MCF 10A (cell line): ENCODE data around the gene UVSSA. TPM values are rescaled to one million over a fixed set of nuclear protein-coding genes. Genes with fewer than 3 reads are reported as not detected.

Experiments used
- BruUV-seq: library from RNA; stranded (reverse); fragments of 400-500 nt; replicated peaks from 2 replicates; lab custom pipeline; 2021; lab: Mats Ljungman, UMichigan
- CTCF ChIA-PET: fragments of 300-600 bp; sonication (Branson Sonifier 250); formaldehyde crosslinking; extraction: SDS; loops from one replicate; lab custom pipeline; 2021; ENCODE audit warnings: antibody characterized with exemption, inconsistent platforms; lab: Yijun Ruan, JAX
- POLR2A ChIA-PET: fragments of 300-600, 350-650 bp; sonication (Branson Sonifier 250); formaldehyde crosslinking; extraction: SDS; loops from one replicate; lab custom pipeline; 2020; ENCODE audit warnings: antibody characterized with exemption, inconsistent platforms; lab: Yijun Ruan, JAX
- DNase-seq: peaks from one replicate; pipeline ENCODE4 v3.0.0-alpha.2; 2018; ENCODE audit not compliant: unreplicated experiment
- H3K27ac Mint-ChIP-seq: one replicate; pipeline ENCODE4 v1.8.0; 2022; ENCODE audit warnings: mild to moderate bottlenecking, low read depth, mixed read lengths; ENCODE audit not compliant: unreplicated experiment
- H3K27me3 Mint-ChIP-seq: one replicate; pipeline ENCODE4 v1.8.0; 2022; ENCODE audit warnings: mixed read lengths; ENCODE audit not compliant: insufficient read depth, unreplicated experiment
- H3K36me3 Mint-ChIP-seq: one replicate; pipeline ENCODE4 v1.8.0; 2022; ENCODE audit warnings: mild to moderate bottlenecking, moderate library complexity, mixed read lengths; ENCODE audit not compliant: insufficient read depth, unreplicated experiment
- H3K4me1 Mint-ChIP-seq: one replicate; pipeline ENCODE4 v1.8.0; 2022; ENCODE audit warnings: mixed read lengths; ENCODE audit not compliant: insufficient read depth, unreplicated experiment
- H3K4me3 Mint-ChIP-seq: one replicate; pipeline ENCODE4 v1.8.0; 2022; ENCODE audit warnings: mild to moderate bottlenecking, moderate library complexity, mixed read lengths; ENCODE audit not compliant: unreplicated experiment
- H3K9me3 Mint-ChIP-seq: one replicate; pipeline ENCODE4 v1.8.0; 2022; ENCODE audit warnings: mixed read lengths; ENCODE audit not compliant: unreplicated experiment
- intact Hi-C: fragments of 100-400 bp; cut with micrococcal nuclease; formaldehyde crosslinking; loops from 2 replicates; pipeline ENCODE4 v1.14.1; 2022
- total RNA-seq: library from RNA; stranded (reverse); gene quantifications from 2 replicates; pipeline ENCODE4 v1.2.3, GENCODE V29; 2022
- TF ChIP-seq, protein P1 (sequence below): fragments of 200-600 bp; IDR thresholded peaks from one replicate; pipeline ENCODE4 v1.8.0; 2022; ENCODE audit warnings: antibody characterized with exemption, mild to moderate bottlenecking; ENCODE audit not compliant: unreplicated experiment

UVSSA gene
- total RNA-seq, 1 experiment from 2014 or later: 43.6 TPM

DNA sequence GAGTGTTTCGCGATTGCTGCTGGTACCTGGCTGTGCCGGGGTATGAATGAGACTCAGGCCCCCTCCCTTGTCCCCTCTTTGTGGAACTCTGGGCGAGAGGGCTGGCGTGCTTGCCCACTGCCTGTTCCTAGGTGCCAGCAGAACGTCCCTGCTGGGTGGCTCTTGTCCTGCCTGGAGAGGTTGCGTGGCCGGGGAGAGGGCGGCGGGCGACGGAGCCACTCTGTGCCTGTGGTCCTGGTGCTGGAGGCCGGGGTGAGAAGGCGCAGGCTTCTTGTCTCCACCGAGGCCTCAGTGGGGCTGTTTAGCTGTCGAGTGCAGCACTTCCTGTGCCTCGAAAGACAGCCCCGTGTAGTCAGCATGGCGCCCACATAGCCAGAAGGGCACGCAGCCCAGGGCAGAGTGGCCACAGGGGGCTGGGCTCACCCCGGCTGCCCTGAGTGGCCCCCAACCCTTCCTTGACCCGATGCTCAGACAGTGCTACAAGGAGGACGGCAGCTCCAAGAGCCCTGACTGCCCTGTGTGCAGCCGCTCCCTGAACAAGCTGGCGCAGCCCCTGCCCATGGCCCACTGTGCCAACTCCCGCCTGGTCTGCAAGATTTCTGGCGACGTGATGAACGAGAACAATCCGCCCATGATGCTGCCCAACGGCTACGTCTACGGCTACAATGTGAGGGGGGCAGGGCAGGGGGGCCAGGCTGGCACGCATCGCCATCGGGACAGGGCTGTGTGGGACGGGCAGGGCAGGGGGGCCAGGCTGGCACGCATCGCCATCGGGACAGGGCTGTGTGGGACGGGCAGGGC lies 8.9 kb upstream of the UVSSA start:
- Mint-ChIP-seq H3K27me3 (no peaks in the 10 kb centered on the region), H3K4me1 (peaks cover 5% of the 10 kb centered on the region), H3K27ac (no peak overlapping the region), H3K36me3 (peaks cover 77% of the 10 kb centered on the region), H3K4me3 (no peak overlapping the region), H3K9me3 (peaks cover 8% of the 10 kb centered on the region)
- TF ChIP-seq, protein P1, sequence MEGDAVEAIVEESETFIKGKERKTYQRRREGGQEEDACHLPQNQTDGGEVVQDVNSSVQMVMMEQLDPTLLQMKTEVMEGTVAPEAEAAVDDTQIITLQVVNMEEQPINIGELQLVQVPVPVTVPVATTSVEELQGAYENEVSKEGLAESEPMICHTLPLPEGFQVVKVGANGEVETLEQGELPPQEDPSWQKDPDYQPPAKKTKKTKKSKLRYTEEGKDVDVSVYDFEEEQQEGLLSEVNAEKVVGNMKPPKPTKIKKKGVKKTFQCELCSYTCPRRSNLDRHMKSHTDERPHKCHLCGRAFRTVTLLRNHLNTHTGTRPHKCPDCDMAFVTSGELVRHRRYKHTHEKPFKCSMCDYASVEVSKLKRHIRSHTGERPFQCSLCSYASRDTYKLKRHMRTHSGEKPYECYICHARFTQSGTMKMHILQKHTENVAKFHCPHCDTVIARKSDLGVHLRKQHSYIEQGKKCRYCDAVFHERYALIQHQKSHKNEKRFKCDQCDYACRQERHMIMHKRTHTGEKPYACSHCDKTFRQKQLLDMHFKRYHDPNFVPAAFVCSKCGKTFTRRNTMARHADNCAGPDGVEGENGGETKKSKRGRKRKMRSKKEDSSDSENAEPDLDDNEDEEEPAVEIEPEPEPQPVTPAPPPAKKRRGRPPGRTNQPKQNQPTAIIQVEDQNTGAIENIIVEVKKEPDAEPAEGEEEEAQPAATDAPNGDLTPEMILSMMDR: no peak
- ChIA-PET CTCF (no interaction called here), POLR2A (no interaction called here)
- intact Hi-C loops: no loop called here
- BruUV-seq: no TSS peak
- DNase-seq: no peak

DNA sequence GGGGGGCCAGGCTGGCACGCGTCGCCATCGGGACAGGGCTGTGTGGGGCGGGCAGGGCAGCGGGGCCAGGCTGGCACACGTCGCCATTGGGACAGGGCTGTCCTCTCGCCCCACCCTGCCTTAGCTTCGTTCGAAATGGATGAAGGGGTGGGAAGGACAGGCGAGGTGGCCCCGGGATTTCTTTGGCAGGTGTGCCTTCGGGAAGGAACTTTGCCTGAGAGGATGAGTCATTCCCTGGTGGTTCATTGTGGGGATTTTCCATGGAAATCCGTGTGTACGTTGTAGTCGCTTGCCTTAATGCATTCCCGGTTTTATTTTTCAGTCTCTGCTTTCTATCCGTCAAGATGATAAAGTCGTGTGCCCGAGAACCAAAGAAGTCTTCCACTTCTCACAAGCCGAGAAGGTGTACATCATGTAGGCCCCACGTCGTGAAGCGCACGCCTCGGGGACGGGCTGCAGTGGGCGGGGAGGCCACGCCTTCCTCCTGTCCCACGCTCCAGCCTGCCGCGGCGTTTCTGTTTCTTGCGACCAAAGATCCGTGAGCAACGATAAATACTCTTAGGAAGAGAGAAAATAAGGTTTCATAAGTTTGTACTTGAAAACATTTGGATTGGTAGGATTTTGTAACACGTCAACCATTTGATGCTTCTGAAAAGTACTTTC lies 8.1 kb upstream of the UVSSA start:
- intact Hi-C loops: no loop called here
- ChIA-PET POLR2A (interaction anchor here (1.2 kb wide), 1 partner anchor 9 kb away, joined by 4 read pairs; no protein-coding TSS in a partner anchor), CTCF (no interaction called here)
- H3K9me3 Mint-ChIP-seq: peaks cover 8% of the 10 kb centered on the region
- DNase-seq: no peak
- TF ChIP-seq, protein P1: no peak
- H3K4me3 Mint-ChIP-seq: no peak overlapping the region
- BruUV-seq: no TSS peak
- H3K27ac Mint-ChIP-seq: no peak overlapping the region
- peaks cover 5% of the 10 kb centered on the region for H3K4me1 Mint-ChIP-seq
- peaks cover 71% of the 10 kb centered on the region for H3K36me3 Mint-ChIP-seq
- H3K27me3 Mint-ChIP-seq: no peaks in the 10 kb centered on the region

DNA sequence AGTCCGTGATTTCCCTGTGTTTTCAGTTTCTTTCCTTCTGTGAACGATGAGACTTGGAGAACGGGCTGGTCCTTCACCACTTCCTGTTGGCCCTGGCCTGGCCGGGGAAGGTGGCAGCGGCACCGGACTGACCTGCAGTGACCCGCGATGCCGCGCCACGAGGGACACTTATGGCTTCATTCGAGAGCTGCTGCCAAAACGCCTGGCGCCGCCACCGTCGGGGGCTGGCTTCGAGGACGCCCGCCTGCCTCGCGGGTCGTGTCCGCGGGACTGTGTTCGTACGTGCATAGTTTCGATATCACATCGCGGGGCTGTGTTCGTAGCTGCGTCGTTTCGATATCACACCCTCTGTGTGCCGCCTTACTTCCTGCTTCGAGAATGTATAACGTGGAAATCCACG lies 7.5 kb upstream of the UVSSA start:
- intact Hi-C loops: no loop called here
- ChIA-PET CTCF (no interaction called here), POLR2A (interaction anchor here (1.2 kb wide), 1 partner anchor 10 kb away, joined by 4 read pairs; no protein-coding TSS in a partner anchor)
- TF ChIP-seq, protein P1: no peak
- H3K27me3 Mint-ChIP-seq: no peaks in the 10 kb centered on the region
- no peak overlapping the region for H3K4me3 Mint-ChIP-seq
- TSS peak; percentile 60 for BruUV-seq
- DNase-seq: no peak
- H3K9me3 Mint-ChIP-seq: peaks cover 8% of the 10 kb centered on the region
- peaks cover 66% of the 10 kb centered on the region for H3K36me3 Mint-ChIP-seq
- peaks cover 7% of the 10 kb centered on the region for H3K4me1 Mint-ChIP-seq
- no peak overlapping the region for H3K27ac Mint-ChIP-seq

DNA sequence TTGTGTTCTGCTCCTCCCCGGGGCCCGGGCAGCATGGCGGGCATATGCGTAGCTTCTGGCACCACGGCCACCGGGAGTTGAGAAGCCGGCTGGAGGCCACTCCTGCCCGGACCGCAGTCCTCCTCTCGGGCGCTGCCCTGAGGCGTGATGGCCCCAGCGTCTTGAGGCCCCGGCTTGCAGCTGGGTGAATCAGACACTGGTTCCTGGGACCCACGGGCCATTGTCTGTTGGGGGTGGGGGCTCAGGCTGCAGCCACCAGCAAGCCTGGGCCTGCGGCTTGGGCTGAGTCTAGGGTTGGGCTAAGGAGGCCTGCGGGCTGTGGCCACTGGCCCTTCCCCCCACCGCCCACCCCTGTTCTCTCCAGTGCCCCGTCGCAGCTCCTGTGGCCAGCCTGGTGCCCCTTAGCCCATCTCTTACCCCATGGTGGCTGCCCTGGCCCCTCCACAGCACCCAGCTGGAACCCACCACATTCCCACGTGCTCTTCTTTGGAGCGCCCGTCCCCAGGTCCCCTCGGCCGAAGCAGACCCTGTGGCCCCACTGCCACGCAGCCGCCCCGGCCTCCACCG lies 6.7 kb upstream of the UVSSA start:
- intact Hi-C loops: loop anchor here (10.0 kb wide), 1 partner anchor 385 kb away; the partner anchor contains the start of genes TACC3 and TMEM129
- CTCF ChIA-PET: interaction anchor here (1.0 kb wide), 1 partner anchor 161 kb away, joined by 5 read pairs; no protein-coding TSS in a partner anchor
- Mint-ChIP-seq H3K9me3 (peaks cover 8% of the 10 kb centered on the region), H3K27me3 (no peaks in the 10 kb centered on the region), H3K4me3 (no peak overlapping the region), H3K4me1 (peaks cover 15% of the 10 kb centered on the region), H3K27ac (no peak overlapping the region), H3K36me3 (peaks cover 59% of the 10 kb centered on the region)
- POLR2A ChIA-PET: interaction anchor here (1.2 kb wide), 1 partner anchor 10 kb away, joined by 4 read pairs; no protein-coding TSS in a partner anchor
- no TSS peak for BruUV-seq
- no peak for DNase-seq
- TF ChIP-seq, protein P1: no peak
